Airway epithelial cell (primary cell): ENCODE data around the gene MUC6. TPM values are rescaled to one million over a fixed set of nuclear protein-coding genes. Genes with fewer than 3 reads are reported as not detected.

Source experiments
- total RNA-seq: library from RNA; depleted of rRNA; stranded (reverse); fragments of >200 nt; gene quantifications from 2 replicates; pipeline ENCODE4 v1.2.3, GENCODE V29; 2015

MUC6 gene
- not detected in 2 replicates for total RNA-seq

GRCh38 chr11:1036303-1036923 is at the start of gene MUC6:
Gene MUC6, minus strand, starts transcription at chr11:1036718. Its CDS starts 63 bp downstream, at chr11:1036655.

GRCh38 chr11:1074244-1075221 is 38.0 kb upstream of the MUC6 start, which contains the start of gene MUC2:
Gene MUC2, plus strand, starts transcription at chr11:1074874.

Other genes with a start within 250 kb of the MUC6 start
- gene CEND1, start 246.6 kb downstream of the MUC6 start, total RNA-seq, result 0.07 TPM in 1 of 2 replicates, not detected in the other
- 19.5 and 22.4 TPM in 2 replicates for gene SLC25A22, start 238.4 kb downstream of the MUC6 start, total RNA-seq
- 13.4 and 16.1 TPM in 2 replicates for gene PIDD1, start 231.5 kb downstream of the MUC6 start, total RNA-seq
- gene RPLP2, start 226.8 kb downstream of the MUC6 start, total RNA-seq, result 650 and 899 TPM in 2 replicates
- 14.3 and 15.4 TPM in 2 replicates for gene PNPLA2, start 217.8 kb downstream of the MUC6 start, total RNA-seq
- gene CRACR2B, start 208.8 kb downstream of the MUC6 start, total RNA-seq, result 2.4 and 3.0 TPM in 2 replicates
- gene CD151, start 203.8 kb downstream of the MUC6 start, total RNA-seq, result 323 and 365 TPM in 2 replicates
- gene POLR2L, start 194.2 kb downstream of the MUC6 start, total RNA-seq, result 149 and 226 TPM in 2 replicates
- 89.6 and 96.4 TPM in 2 replicates for gene TSPAN4, start 193.9 kb downstream of the MUC6 start, total RNA-seq
- gene CHID1, start 125.9 kb downstream of the MUC6 start, total RNA-seq, result 105 and 107 TPM in 2 replicates
- gene AP2A2, start 110.8 kb downstream of the MUC6 start, total RNA-seq, result 33.8 and 39.9 TPM in 2 replicates
- not detected in 2 replicates for gene MUC2, start 38.2 kb upstream of the MUC6 start, total RNA-seq
- not detected in 2 replicates for gene MUC5AC, start 121.2 kb upstream of the MUC6 start, total RNA-seq
- gene MUC5B, start 186.3 kb upstream of the MUC6 start, total RNA-seq, result not detected in 2 replicates